MM.1S (cell line): Measurements from ENCODE around the gene AADAC.

Source experiments
- DNase-seq: peaks from one replicate; pipeline ENCODE4 v3.0.0-alpha.2; 2015
- H2AFZ ChIP-seq: fragments of 300-600 bp; sonication (generic); 2 replicates; pipeline ENCODE4 v1.6.0; 2016; ENCODE audit warnings: antibody characterized with exemption, low read length
- H3F3A ChIP-seq: fragments of 300-600 bp; sonication (generic); 2 replicates; pipeline ENCODE4 v1.6.1; 2016; ENCODE audit warnings: mild to moderate bottlenecking, antibody characterized with exemption, low read length, moderate library complexity, mixed read lengths; ENCODE audit not compliant: insufficient read depth
- H3K27ac ChIP-seq: fragments of 300-600 bp; sonication (generic); 2 replicates; pipeline ENCODE4 v1.5.1; 2016; ENCODE audit warnings: mild to moderate bottlenecking, low read length
- H3K27me3 ChIP-seq: fragments of 300-600 bp; sonication (generic); replicated peaks from 2 replicates; pipeline ENCODE4 v1.6.0; 2016; ENCODE audit warnings: low read length; ENCODE audit not compliant: insufficient read depth
- H3K36me3 ChIP-seq: fragments of 300-600 bp; sonication (generic); replicated peaks from 2 replicates; pipeline ENCODE4 v1.6.1; 2016; ENCODE audit warnings: mild to moderate bottlenecking, low read length, mixed read lengths; ENCODE audit not compliant: insufficient read depth
- H3K4me1 ChIP-seq: fragments of 300-600 bp; sonication (generic); 2 replicates; pipeline ENCODE4 v1.6.1; 2016; ENCODE audit warnings: low read length, mixed read lengths
- H3K4me2 ChIP-seq: fragments of 300-600 bp; sonication (generic); 2 replicates; pipeline ENCODE4 v1.6.0; 2016; ENCODE audit warnings: low read depth, low read length
- H3K4me3 ChIP-seq: fragments of 300-600 bp; sonication (generic); 2 replicates; pipeline ENCODE4 v1.5.1; 2016; ENCODE audit warnings: low read length, mixed read lengths
- H3K79me2 ChIP-seq: fragments of 300-600 bp; sonication (generic); 2 replicates; pipeline ENCODE4 v1.6.1; 2016; ENCODE audit warnings: mixed run types, low read length, mixed read lengths
- H3K9ac ChIP-seq: fragments of 300-600 bp; sonication (generic); 2 replicates; pipeline ENCODE4 v1.6.1; 2016; ENCODE audit warnings: low read length, mixed read lengths
- H3K9me2 ChIP-seq: fragments of 300-600 bp; sonication (generic); replicated peaks from 2 replicates; pipeline ENCODE4 v1.6.1; 2016; ENCODE audit warnings: mild to moderate bottlenecking, low read length, mixed read lengths; ENCODE audit not compliant: insufficient read depth
- H3K9me3 ChIP-seq: fragments of 300-600 bp; sonication (generic); replicated peaks from 2 replicates; pipeline ENCODE4 v1.6.1; 2016; ENCODE audit warnings: mild to moderate bottlenecking, low read length, mixed read lengths; ENCODE audit not compliant: insufficient read depth
- H4K20me1 ChIP-seq: fragments of 300-600 bp; sonication (generic); 2 replicates; pipeline ENCODE4 v1.6.1; 2016; ENCODE audit warnings: mild to moderate bottlenecking, low read length, moderate library complexity, mixed read lengths; ENCODE audit not compliant: insufficient read depth
- CTCF ChIP-seq: fragments of 300-600 bp; sonication (generic); IDR thresholded peaks from 2 replicates; pipeline ENCODE4 v1.5.1; 2016; ENCODE audit warnings: antibody characterized with exemption, low read length, mixed read lengths
- EZH2 ChIP-seq: fragments of 300-600 bp; sonication (generic); optimal IDR thresholded peaks from 2 replicates; pipeline ENCODE3; 2017; ENCODE audit warnings: low read depth, mild to moderate bottlenecking, antibody characterized with exemption, low read length, mixed read lengths
- EZH2phosphoT487 ChIP-seq: fragments of 300-600 bp; sonication (generic); IDR thresholded peaks from 2 replicates; pipeline ENCODE4 v1.6.1; 2018; ENCODE audit warnings: antibody characterized with exemption, low read length

AADAC gene

GRCh38 chr3:151792411-151792810, 21.5 kb upstream of the AADAC start:
- Histone ChIP-seq H3K36me3 (no peaks in the 10 kb centered on the region), H3K9me3 (no peaks in the 10 kb centered on the region), H3K9me2 (no peaks in the 10 kb centered on the region), H3K4me1 (no peaks in the 10 kb centered on the region), H3F3A (no peaks in the 10 kb centered on the region), H3K79me2 (no peaks in the 10 kb centered on the region), H3K9ac (no peak overlapping the region), H2AFZ (no peak overlapping the region), H3K4me3 (no peak overlapping the region), H3K4me2 (no peak overlapping the region), H3K27ac (no peak overlapping the region), H4K20me1 (no peaks in the 10 kb centered on the region), H3K27me3 (no peaks in the 10 kb centered on the region)
- TF ChIP-seq EZH2phosphoT487 (no peak), EZH2 (no peak), CTCF (no peak)
- DNase-seq = no peak

GRCh38 chr3:151793636-151794035, 20.3 kb upstream of the AADAC start:
- Histone ChIP-seq H3K79me2 (no peaks in the 10 kb centered on the region), H3K36me3 (no peaks in the 10 kb centered on the region), H3K9me2 (no peaks in the 10 kb centered on the region), H3K27ac (no peak overlapping the region), H4K20me1 (no peaks in the 10 kb centered on the region), H3K27me3 (no peaks in the 10 kb centered on the region), H3K4me3 (no peak overlapping the region), H2AFZ (no peak overlapping the region), H3K9me3 (no peaks in the 10 kb centered on the region), H3K4me2 (no peak overlapping the region), H3K4me1 (no peaks in the 10 kb centered on the region), H3K9ac (no peak overlapping the region), H3F3A (no peaks in the 10 kb centered on the region)
- no peak for DNase-seq
- TF ChIP-seq EZH2 (no peak), EZH2phosphoT487 (no peak), CTCF (no peak)

- Histone ChIP-seq H4K20me1 (no peaks in the 10 kb centered on the region), H3K27ac (no peak overlapping the region), H3K36me3 (no peaks in the 10 kb centered on the region), H3K9ac (no peak overlapping the region), H3K4me3 (no peak overlapping the region), H3K9me3 (no peaks in the 10 kb centered on the region), H3K79me2 (no peaks in the 10 kb centered on the region), H3K27me3 (no peaks in the 10 kb centered on the region), H3K4me1 (no peaks in the 10 kb centered on the region), H3K9me2 (no peaks in the 10 kb centered on the region), H3K4me2 (no peak overlapping the region), H3F3A (no peaks in the 10 kb centered on the region), H2AFZ (no peak overlapping the region)
- TF ChIP-seq EZH2phosphoT487 = no peak
- TF ChIP-seq CTCF = no peak
- TF ChIP-seq EZH2 = no peak
- DNase-seq = no peak
Measured at GRCh38 chr3:151794080-151794479, 19.8 kb upstream of the AADAC start.
